Measurements from ENCODE around the gene LRRN2.

Gene LRRN2

DNA sequence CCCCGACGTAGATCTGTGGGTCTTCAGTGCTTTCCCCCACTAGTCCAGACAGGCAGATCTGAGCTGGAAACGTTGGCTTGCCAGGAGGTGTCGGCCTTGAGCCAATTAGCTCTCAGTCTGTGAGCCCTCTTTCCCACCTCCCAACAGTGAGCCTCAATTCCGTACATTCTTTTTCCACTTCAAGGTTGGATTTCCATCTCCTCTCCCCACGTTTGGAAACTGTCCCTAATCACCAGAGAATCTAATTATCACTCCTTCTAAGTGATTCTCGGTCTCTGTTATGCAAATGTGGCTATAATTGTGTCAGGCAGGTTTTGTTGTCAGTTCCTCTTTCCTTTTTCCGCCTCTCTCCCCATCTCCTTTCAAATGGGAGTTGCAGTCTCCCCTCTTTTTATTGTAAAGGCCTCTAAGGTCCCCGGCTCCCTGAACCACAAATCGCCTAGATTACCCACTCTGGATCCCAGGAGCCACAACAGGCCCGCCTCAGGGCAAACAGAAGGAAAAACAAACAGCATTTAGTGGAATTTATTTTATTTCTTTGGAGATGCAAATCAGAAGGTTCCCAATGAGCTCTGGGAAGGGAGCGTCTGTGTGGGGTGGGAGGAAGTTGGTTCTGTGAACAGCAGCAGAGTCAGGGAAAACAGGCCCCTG is 29.4 kb upstream of the LRRN2 start:
- TF ChIP-seq POLR2AphosphoS5 (IDR thresholded peaks at IDR 0.05; ENCODE audit: low read depth, low read length) (no peak), FOXP2 (optimal IDR thresholded peaks at IDR 0.05; ENCODE audit: borderline replicate concordance, extremely low read depth, extremely low read length, insufficient read depth) (no peak), TAF1 (IDR thresholded peaks at IDR 0.05; ENCODE audit: borderline replicate concordance, insufficient read depth, low read length) (no peak), SIN3A (IDR thresholded peaks at IDR 0.05; ENCODE audit: borderline replicate concordance, insufficient read depth, low read length) (no peak)
- TF ChIP-seq, protein P1, sequence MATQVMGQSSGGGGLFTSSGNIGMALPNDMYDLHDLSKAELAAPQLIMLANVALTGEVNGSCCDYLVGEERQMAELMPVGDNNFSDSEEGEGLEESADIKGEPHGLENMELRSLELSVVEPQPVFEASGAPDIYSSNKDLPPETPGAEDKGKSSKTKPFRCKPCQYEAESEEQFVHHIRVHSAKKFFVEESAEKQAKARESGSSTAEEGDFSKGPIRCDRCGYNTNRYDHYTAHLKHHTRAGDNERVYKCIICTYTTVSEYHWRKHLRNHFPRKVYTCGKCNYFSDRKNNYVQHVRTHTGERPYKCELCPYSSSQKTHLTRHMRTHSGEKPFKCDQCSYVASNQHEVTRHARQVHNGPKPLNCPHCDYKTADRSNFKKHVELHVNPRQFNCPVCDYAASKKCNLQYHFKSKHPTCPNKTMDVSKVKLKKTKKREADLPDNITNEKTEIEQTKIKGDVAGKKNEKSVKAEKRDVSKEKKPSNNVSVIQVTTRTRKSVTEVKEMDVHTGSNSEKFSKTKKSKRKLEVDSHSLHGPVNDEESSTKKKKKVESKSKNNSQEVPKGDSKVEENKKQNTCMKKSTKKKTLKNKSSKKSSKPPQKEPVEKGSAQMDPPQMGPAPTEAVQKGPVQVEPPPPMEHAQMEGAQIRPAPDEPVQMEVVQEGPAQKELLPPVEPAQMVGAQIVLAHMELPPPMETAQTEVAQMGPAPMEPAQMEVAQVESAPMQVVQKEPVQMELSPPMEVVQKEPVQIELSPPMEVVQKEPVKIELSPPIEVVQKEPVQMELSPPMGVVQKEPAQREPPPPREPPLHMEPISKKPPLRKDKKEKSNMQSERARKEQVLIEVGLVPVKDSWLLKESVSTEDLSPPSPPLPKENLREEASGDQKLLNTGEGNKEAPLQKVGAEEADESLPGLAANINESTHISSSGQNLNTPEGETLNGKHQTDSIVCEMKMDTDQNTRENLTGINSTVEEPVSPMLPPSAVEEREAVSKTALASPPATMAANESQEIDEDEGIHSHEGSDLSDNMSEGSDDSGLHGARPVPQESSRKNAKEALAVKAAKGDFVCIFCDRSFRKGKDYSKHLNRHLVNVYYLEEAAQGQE (IDR thresholded peaks at IDR 0.05; ENCODE audit: insufficient read depth in 1 of 2, low read depth in 2 of 2, low read length in 2 of 2) = no peak

DNA sequence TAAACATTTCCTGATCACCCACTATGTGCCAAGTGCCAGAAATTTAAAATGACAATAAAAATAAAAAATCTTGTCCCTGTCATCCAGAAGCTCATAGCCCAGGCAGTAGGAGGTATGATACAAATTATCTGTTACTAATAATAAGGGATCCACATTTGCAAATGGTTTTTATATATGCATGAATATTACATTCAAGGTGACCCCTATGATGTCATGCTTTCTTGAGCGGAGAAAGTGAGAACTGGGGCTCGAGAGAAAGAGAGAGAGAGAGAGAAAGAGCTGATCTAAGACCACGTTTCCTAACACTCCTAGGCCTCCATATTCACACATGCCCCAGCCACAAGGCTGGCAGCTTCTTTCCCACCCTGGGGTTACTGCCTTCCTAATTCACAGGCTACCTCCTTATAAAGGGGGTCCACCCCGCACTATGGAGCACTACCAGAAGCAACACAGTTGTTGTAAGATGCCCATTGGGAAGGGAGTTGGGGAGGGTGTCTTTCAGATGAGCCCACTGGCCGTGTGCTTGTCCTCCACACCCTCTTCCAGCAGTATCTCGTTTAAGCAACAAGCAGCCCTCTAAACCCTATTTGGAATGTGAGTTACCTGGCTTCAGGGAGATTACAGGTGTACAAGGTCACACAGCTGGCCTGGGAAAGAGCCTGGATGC is 28.8 kb upstream of the LRRN2 start:
- no peak for TF ChIP-seq FOXP2 (optimal IDR thresholded peaks at IDR 0.05; ENCODE audit: borderline replicate concordance, extremely low read depth, extremely low read length, insufficient read depth)
- no peak for TF ChIP-seq POLR2AphosphoS5 (IDR thresholded peaks at IDR 0.05; ENCODE audit: low read depth, low read length)
- TF ChIP-seq SIN3A (IDR thresholded peaks at IDR 0.05; ENCODE audit: borderline replicate concordance, insufficient read depth, low read length) = no peak
- no peak for TF ChIP-seq TAF1 (IDR thresholded peaks at IDR 0.05; ENCODE audit: borderline replicate concordance, insufficient read depth, low read length)
- TF ChIP-seq, protein P1 (IDR thresholded peaks at IDR 0.05; ENCODE audit: insufficient read depth in 1 of 2, low read depth in 2 of 2, low read length in 2 of 2) = no peak

DNA sequence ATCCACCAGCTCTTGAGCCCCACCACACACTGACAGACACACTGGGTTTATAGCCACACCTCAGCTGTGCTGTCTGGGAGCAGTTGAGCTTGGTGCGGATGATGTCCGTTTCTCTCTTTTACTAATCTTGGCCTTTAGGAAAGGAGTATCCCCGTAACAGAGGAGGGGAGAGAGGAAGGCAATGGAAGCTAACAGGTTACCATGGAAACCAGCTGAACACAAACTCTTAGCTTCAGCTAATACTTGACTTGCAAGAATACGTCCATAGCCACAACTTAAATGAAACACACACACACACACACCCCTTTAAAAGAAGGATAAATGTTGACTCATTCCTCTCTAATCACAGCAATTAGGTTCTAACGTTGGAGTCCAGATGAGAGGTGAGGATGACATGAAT is 28.0 kb upstream of the LRRN2 start:
- TF ChIP-seq TAF1 (IDR thresholded peaks at IDR 0.05; ENCODE audit: borderline replicate concordance, insufficient read depth, low read length) = no peak
- no peak for TF ChIP-seq SIN3A (IDR thresholded peaks at IDR 0.05; ENCODE audit: borderline replicate concordance, insufficient read depth, low read length)
- TF ChIP-seq POLR2AphosphoS5 (IDR thresholded peaks at IDR 0.05; ENCODE audit: low read depth, low read length) = no peak
- TF ChIP-seq, protein P1 (IDR thresholded peaks at IDR 0.05; ENCODE audit: insufficient read depth in 1 of 2, low read depth in 2 of 2, low read length in 2 of 2) = no peak
- TF ChIP-seq FOXP2 (optimal IDR thresholded peaks at IDR 0.05; ENCODE audit: borderline replicate concordance, extremely low read depth, extremely low read length, insufficient read depth) = no peak

DNA sequence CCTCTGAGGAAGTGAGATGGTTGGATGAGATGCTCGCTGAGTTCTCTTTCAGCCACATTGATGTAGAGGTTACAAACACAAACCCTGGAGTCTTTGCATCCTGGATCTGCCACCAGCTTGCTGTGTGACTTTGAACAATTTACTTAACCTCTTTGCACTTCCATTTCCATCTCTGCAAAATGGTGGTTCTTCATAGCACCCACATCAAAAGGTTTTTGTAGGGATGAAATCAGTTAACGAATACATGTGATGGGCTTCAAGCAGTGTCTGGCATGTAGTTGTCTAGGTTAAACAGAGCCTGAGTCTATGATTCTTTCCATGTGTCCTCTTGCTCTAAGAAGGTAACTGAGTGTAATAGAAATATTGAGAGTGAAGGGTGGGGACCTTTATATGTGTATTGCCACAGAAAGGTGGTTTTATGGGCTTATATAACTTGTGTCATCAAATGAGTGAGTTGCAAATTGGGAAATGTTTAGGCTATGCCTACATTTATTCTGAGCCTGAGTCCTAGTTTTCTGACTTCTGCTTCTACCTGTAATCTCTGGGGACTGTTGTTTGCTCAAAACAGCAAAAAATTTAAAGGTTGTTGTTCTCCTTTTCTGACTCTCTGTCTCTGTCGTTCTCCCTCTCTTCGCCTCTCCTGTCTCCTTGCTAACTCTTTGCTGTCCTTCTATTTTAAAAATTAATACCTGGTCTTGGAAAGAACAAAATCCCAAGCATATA is 27.3 kb upstream of the LRRN2 start:
- no peak for TF ChIP-seq SIN3A (IDR thresholded peaks at IDR 0.05; ENCODE audit: borderline replicate concordance, insufficient read depth, low read length)
- TF ChIP-seq FOXP2 (optimal IDR thresholded peaks at IDR 0.05; ENCODE audit: borderline replicate concordance, extremely low read depth, extremely low read length, insufficient read depth) = no peak
- TF ChIP-seq, protein P1 (IDR thresholded peaks at IDR 0.05; ENCODE audit: insufficient read depth in 1 of 2, low read depth in 2 of 2, low read length in 2 of 2) = no peak
- TF ChIP-seq POLR2AphosphoS5 (IDR thresholded peaks at IDR 0.05; ENCODE audit: low read depth, low read length) = no peak
- TF ChIP-seq TAF1 (IDR thresholded peaks at IDR 0.05; ENCODE audit: borderline replicate concordance, insufficient read depth, low read length) = no peak

All from PFSK-1 (cell line).